Measurements from ENCODE around the gene IFT88. TPM values are rescaled to one million over a fixed set of nuclear protein-coding genes. Genes with fewer than 3 reads are reported as not detected.

The IFT88 gene
- total and polyA plus RNA-seq, 2 of the 4 experiments (the other 2 are of a cell fraction), result 5.5 to 8.6 TPM

DNA sequence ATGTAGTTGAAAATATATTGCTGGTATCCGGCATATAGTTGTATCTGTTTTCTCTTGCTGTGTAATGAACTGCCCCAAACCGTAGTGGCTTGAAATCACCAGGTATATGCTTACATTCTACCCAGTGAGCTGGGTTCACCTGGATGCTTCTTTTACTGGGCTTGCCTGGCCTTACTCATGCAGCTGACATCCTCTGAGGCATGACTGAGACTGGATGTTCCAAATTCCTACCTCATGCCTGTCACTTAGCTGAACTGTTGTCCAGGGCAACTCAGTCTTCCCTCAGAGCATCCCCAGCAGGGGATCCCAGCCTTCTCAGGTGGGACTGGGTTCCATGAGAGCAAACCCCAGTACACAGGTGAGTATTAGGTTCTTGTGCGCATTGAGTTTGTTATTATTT, 66.8 kb downstream of the IFT88 start:
- no peaks in the 10 kb centered on the region for H3K9me3 ChIP-seq (ENCODE audit: control insufficient read depth, insufficient read depth, low read length)
- 100% methylated on average over 1 of the region's 3 CpGs; no CpG with 5 or more reads in 1 of the 2 experiments for WGBS, 2 experiments (ENCODE audit: extremely low coverage in 2 of 2, insufficient read length in 1 of 2)
- no peak overlapping the region for H2BK5ac ChIP-seq (ENCODE audit: low read depth, low read length, poor library complexity, severe bottlenecking)
- in situ Hi-C loops (cut with MboI; ENCODE audit: low sequenced_read_pairs) (no loop called here), intact Hi-C loops (cut with micrococcal nuclease) (no loop called here), dilution Hi-C loops (cut with HindIII; ENCODE audit: low sequenced_read_pairs, unreplicated experiment) (no loop called here)
- no peak overlapping the region for H2BK20ac ChIP-seq (ENCODE audit: low read depth, low read length)
- peaks cover 5% of the 10 kb centered on the region for H3K36me3 ChIP-seq (ENCODE audit: control insufficient read depth, insufficient read depth, low read length)
- TF ChIP-seq MAFK (IDR thresholded peaks at IDR 0.05; ENCODE audit: low read depth, low read length) (no peak), MAZ (IDR thresholded peaks at IDR 0.05; ENCODE audit: borderline replicate concordance, low read depth, low read length) (no peak), FOS (IDR thresholded peaks at IDR 0.05; ENCODE audit: low read depth, low read length) (no peak), RCOR1 (IDR thresholded peaks at IDR 0.05; ENCODE audit: insufficient replicate concordance, low read length) (no peak), SMC3 (IDR thresholded peaks at IDR 0.05; ENCODE audit: low read depth, low read length) (no peak), CHD1 (IDR thresholded peaks at IDR 0.05; ENCODE audit: low read depth, low read length) (no peak), RFX5 (IDR thresholded peaks at IDR 0.05; ENCODE audit: low read depth, low read length) (no peak)
- no peak overlapping the region for H2BK15ac ChIP-seq (ENCODE audit: low read depth, low read length)
- H3K4me1 ChIP-seq (ENCODE audit: control insufficient read depth, insufficient read depth, low read length), result no peaks in the 10 kb centered on the region
- H3K4me2 ChIP-seq (ENCODE audit: low read depth, low read length), result no peak overlapping the region
- H3K27ac ChIP-seq (ENCODE audit: insufficient read depth, low read length), result no peak overlapping the region
- H4K91ac ChIP-seq (ENCODE audit: insufficient read depth, low read depth, low read length), result no peak overlapping the region
- H4K20me1 ChIP-seq (ENCODE audit: insufficient read depth, low read length), result no peaks in the 10 kb centered on the region
- BruUV-seq (replicated peaks), result no TSS peak
- no peak overlapping the region for H2AK5ac ChIP-seq (ENCODE audit: low read depth, low read length)
- H2BK120ac ChIP-seq (ENCODE audit: low read depth, low read length), result no peak overlapping the region
- ATAC-seq (ENCODE audit: low read depth) (no peak), DNase-seq (no peak)
- no peak overlapping the region for H3K18ac ChIP-seq (ENCODE audit: low read depth, low read length)
- H3K79me1 ChIP-seq (ENCODE audit: low read depth in 1 of 2, low read length in 2 of 2), result no peaks in the 10 kb centered on the region
- H3K9ac ChIP-seq (ENCODE audit: low read depth, low read length), result no peak overlapping the region
- H3K56ac ChIP-seq (ENCODE audit: extremely low read depth, insufficient read depth, low read length), result no peak overlapping the region
- H3K4ac ChIP-seq (ENCODE audit: low read depth, low read length), result no peak overlapping the region
- no peak overlapping the region for H4K5ac ChIP-seq (ENCODE audit: low read depth, low read length)
- CTCF ChIA-PET, result no interaction called here
- no peak overlapping the region for H3K4me3 ChIP-seq (ENCODE audit: insufficient read depth, low read depth, low read length)
- POLR2A ChIA-PET (ENCODE audit: unreplicated experiment), result no interaction called here
- no peak overlapping the region for H2AFZ ChIP-seq (replicated peaks; ENCODE audit: low read length, poor library complexity)
- H3K27me3 ChIP-seq (ENCODE audit: control insufficient read depth, insufficient read depth, low read length), result no peaks in the 10 kb centered on the region
- H3K14ac ChIP-seq (replicated peaks; ENCODE audit: low read depth, low read length), result no peak overlapping the region
- no peak overlapping the region for H3K23ac ChIP-seq (ENCODE audit: low read depth, low read length)
- H2AK9ac ChIP-seq (replicated peaks; ENCODE audit: low read depth, low read length, poor library complexity), result no peak overlapping the region
- no peak overlapping the region for H4K8ac ChIP-seq (ENCODE audit: low read depth in 2 of 2, low read length in 2 of 2)
- peaks cover 3% of the 10 kb centered on the region; the same call in 1 of the 2 replicates for H3K9me1 ChIP-seq (ENCODE audit: insufficient read depth, low read length)

All from IMR-90 (cell line).